Cardiac septum (tissue), 1 donor: ENCODE measurements around the gene PARP9. TPM values are rescaled to one million over a fixed set of nuclear protein-coding genes. Genes with fewer than 3 reads are reported as not detected.
"Not testable (repeated sequence)": the region's sequence is repeated elsewhere in the genome, so short reads cannot be mapped to it uniquely, and the experiment has no call there.

Experiments used
- DNase-seq: peaks from one replicate; pipeline ENCODE4 v3.0.0-alpha.2; 2020; ENCODE audit warnings: low spot score
- intact Hi-C: fragments of 100-400 bp; cut with DNase I; formaldehyde crosslinking; loops from one replicate; pipeline ENCODE4 v1.14.0; 2022
- total RNA-seq: library from RNA; stranded (reverse); fragmentation: NEBNext Ultra II Directional; extraction: Animal tissue kit (Norgen Biotek cat#: 25700); gene quantifications from one replicate; pipeline ENCODE4 v1.2.1, GENCODE V29; 2021
- donor health status: DM: no; HTN: no; CAD: no.

The PARP9 gene
- total RNA-seq, 1 donor from 2014 or later: 15.0 TPM

DNA sequence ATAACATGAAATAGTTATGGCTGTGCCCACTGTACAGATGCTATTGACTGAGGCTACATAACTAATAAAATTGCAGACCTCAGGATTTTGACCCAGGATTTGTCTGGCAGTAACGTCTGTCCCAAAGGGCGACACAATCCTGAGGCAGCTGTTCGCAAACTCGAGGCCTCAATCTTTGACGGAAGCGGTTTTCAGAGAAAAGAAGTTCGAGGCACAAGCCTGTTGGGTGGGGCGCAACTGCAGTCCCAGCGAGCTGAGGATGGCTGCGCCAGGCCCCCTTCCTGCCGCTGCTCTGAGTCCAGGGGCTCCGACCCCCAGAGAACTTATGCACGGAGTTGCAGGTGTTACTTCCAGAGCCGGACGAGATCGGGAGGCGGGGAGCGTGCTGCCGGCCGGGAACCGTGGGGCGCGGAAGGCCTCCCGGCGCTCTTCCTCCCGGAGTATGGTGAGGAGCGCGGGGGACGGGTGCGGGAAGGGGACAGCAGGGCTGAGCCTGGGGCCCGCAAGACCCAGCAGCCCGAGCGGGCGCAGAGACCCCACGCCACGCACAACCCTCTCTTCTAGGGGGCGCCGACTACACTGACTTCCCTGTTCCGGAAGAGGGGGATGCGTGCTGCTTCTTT lies 13.4 kb upstream of the PARP9 start, which contains the start of gene PARP15:
PARP15 (plus strand) TSS at position 242 of the 623 bp plus-strand sequence; CDS start at position 260, 18 bp downstream.
- DNase-seq: no peak
- intact Hi-C loops: no loop called here

GRCh38 chr3:122576174-122576940 lies 12.3 kb upstream of the PARP9 start:
- no peak for DNase-seq
- intact Hi-C loops: no loop called here

GRCh38 chr3:122572940-122573412 lies 8.9 kb upstream of the PARP9 start:
- intact Hi-C loops: no loop called here
- no peak for DNase-seq

DNA sequence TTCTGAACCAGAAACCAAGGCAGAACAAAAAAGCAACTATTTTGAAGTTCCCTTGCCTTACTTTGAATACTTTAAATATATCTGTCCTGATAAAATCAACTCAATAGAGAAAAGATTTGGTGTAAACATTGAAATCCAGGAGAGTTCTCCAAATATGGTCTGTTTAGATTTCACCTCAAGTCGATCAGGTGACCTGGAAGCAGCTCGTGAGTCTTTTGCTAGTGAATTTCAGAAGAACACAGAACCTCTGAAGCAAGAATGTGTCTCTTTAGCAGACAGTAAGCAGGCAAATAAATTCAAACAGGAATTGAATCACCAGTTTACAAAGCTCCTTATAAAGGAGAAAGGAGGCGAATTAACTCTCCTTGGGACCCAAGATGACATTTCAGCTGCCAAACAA lies 4.7 kb upstream of the PARP9 start:
- intact Hi-C loops: loop anchor here (10.0 kb wide), 1 partner anchor 226 kb away; the partner anchor contains the start of genes HSPBAP1 and SLC49A4
- no peak for DNase-seq

GRCh38 chr3:122568131-122568530 lies 4.0 kb upstream of the PARP9 start:
- DNase-seq: not testable (repeated sequence)
- intact Hi-C loops: loop anchor here (10.0 kb wide), 1 partner anchor 227 kb away; the partner anchor contains the start of genes HSPBAP1 and SLC49A4

DNA sequence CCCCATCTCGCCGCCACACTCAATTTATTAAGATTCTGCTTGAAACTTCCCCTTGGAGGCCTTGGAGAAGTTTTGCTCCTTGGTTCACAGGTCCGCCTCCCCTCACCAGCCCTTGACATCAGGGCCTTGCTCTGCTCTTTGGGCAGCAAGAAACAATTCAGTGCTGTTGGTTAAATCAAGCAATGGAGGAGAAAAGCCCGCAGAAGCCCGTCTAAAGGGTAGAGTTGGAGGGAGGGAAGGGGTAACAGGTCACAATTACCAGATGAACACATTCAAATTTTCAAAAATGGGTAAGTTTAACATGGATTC lies 429 bp downstream of the PARP9 start:
- intact Hi-C loops: loop anchor here (1.0 to 10.0 kb wide), 4 partner anchors 49 to 231 kb away; partner anchors contain the start of genes HSPBAP1, KPNA1, SLC49A4 and WDR5B
- DNase-seq: no peak

DNA sequence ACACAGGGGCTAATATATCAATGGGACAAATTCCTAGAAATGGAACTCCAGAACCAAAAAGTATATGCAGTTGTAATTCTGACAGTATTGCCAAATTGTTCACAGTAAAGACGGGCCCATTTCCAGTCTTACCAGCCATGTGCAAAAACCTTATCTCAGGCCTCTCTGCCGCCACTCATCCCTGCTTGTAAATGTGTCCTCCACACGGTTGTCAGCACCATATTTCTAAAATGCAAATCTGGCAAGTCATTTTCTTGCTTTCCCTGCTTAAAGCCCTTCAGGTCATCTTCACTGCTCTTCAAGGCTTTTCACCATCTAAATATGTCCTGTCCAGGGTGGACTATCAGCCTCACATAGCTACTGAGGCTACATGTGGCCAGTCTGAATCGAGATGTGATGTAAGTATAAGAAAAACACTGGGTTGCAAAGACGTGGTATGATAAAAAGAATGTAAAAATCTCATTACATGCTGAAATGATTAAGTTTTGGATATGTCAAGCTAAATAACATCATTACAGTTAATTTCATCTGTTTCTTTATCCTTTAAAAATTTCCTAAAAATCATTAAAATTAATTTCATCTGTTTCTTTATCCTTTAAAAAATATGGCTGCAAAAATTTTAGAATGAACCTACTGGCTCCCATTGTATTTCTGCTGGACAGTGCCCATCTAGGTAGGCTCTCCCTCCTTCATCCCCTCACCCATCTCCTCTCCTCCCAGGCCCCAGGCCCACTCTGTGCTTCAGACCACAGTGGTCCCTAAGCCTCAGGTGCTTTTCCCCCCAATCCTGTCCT lies 980 bp downstream of the PARP9 start:
- intact Hi-C loops: loop anchor here (10.0 kb wide), 1 partner anchor 232 kb away; the partner anchor contains the start of genes HSPBAP1 and SLC49A4
- DNase-seq: no peak

DNA sequence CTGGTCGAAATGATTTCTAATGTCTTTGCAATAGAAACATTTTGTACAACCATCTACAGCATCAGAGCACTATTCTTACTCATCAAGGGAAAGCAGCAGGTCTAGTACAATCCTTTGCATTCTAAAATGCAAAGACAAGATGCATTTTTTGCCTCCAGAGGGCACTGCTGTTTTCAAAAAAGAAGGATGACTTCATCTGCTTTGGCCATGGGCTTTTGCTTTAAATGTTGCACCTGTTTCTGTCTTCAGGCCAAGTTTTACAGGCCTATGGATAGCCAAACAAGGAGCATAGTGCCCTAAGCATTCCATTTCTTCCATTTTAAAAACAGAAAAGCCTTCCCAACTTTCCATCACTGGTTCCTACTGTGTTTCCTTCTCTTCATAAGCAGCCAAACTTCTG lies 3.4 kb downstream of the PARP9 start:
- DNase-seq: no peak
- intact Hi-C loops: loop anchor here (1.0 to 10.0 kb wide), 2 partner anchors 119 to 234 kb away; partner anchors contain the start of genes HSPBAP1 and SLC49A4

DNA sequence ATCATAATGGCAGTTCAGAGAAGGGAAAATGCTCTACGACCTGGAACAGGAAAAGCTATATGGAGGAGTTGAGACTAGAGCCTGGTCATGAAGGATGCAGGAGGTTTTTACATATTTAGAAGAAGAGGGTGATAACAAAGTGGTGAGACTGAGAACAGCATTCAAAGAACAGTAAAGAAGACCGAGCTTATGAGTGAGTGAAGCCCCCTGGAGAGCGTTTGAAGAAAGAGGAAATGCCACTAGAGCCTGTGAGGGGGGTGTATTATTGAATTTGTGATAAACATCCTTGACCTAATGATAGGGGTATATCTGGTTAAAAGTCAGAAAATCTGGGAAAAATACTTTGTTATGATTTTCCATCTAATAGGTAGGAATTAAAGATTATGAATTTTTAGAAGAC lies 4.2 kb downstream of the PARP9 start:
- intact Hi-C loops: loop anchor here (1.0 to 10.0 kb wide), 2 partner anchors 119 to 235 kb away; partner anchors contain the start of genes HSPBAP1 and SLC49A4
- DNase-seq: no peak

DNA sequence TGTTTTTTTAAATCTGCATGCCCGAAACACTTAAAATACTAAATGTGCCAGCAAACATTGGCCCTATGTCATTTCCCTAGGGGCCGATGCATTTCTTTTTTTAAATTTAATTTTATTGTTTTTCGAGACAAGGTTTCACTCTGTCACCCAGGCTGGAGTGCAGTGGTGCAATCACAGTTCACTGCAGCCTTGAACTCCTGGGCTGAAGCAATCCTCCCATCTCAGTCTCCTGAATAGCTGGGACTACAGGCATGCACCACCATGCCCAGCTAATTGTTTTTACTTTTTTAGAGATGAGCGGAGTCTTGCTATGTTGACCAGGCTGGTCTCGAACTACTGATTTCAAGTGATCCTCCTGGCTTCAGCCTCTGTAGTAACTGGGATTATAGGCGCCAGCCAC lies 5.5 kb downstream of the PARP9 start:
- intact Hi-C loops: no loop called here
- DNase-seq: no peak

GRCh38 chr3:122557356-122557755 lies 6.7 kb downstream of the PARP9 start:
- intact Hi-C loops: no loop called here
- DNase-seq: no peak

GRCh38 chr3:122555275-122556071 lies 8.6 kb downstream of the PARP9 start:
- intact Hi-C loops: no loop called here

GRCh38 chr3:122553171-122553570 lies 10.9 kb downstream of the PARP9 start:
- no peak for DNase-seq
- intact Hi-C loops: no loop called here

More at GRCh38 chr3:122555275-122556071, 8.6 kb downstream of the PARP9 start:
- no peak for DNase-seq

DNA sequence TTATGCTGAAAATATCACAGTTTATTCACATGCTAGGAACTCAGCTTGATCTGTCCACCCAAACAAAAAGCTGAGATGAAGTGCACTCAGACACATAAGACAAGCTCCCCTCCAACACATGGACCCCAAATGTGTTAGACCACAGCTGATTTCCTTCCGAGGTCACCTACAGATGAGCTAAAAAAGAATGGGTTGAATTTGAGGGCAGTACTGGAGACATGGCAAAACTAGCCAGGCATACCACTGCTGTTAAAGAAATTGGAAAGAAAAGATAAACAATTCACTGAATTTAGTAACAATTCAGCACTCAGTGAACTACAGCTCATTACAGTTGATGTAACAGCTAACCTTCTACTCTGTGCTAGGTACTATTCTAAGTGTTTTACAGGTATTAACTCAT lies 15.5 kb downstream of the PARP9 start:
- intact Hi-C loops: no loop called here
- DNase-seq: no peak

GRCh38 chr3:122548076-122548475 lies 16.0 kb downstream of the PARP9 start:
- DNase-seq: no peak
- intact Hi-C loops: no loop called here

DNA sequence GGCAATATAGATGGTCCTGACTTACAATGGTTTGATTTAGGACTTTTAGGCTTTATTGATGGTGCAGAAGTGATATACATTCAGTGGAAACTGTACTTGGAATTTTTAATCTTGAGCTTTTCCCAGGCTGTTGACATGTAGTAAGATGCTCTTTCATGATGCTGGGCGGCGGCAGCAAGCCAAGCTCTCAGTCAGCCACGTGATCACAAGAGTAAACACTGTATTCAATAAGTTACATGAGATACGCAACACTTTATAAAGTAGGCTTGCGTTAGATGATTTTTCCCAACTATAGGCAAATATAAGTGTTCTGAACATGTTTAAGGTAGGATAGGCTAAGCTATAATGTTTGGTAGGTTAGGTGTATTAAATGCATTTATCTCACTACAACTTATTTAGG lies 17.9 kb downstream of the PARP9 start:
- no peak for DNase-seq
- intact Hi-C loops: no loop called here

DNA sequence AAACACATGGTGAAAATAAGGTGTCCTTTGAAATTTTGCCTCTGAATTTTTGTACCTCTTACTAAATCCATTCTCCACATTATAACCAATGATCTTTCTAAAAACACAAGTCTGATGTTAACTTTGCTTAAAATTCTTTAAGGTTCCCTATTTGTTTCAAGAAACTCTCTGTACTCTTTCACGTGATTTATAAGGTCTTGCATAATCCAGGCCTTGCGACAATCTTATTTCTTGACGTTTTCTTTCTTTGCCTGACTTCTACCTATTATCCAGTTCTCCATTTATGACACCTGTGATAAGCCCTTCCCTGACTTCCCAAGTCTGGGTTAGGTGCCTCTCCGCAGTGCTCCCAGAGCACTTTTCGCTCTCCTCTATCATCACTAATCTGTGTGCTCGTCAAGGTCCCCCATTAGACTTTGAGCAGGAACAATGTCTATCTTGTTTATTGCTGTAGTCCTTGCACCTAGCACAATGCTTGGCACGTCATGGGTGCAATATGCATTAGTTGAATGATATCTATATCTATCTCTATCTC lies 25.1 kb downstream of the PARP9 start:
- no peak for DNase-seq
- intact Hi-C loops: no loop called here

DNA sequence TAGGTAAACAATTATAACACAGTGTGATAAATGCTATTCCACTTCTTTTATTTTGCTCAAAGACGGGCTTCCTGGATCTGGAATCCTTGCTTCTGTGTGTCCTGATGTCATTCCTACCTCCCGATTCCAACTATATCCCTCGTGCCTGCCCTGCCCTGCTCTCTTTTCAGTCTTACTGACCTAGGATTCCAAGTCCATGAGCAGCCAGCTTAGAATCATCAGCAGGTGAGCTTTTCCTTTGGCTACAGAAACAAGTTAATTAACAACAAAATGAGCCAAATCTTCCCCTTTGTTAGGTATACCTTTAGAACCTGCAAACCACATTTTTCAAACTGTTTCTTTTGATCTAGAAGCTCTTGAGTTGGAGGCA lies 27.5 kb downstream of the PARP9 start:
- intact Hi-C loops: no loop called here
- DNase-seq: no peak
